Endothelial cell of umbilical vein (primary cell): ENCODE measurements around the gene TMEM131. TPM values are rescaled to one million over a fixed set of nuclear protein-coding genes. Genes with fewer than 3 reads are reported as not detected.

ENCODE experiments used
- BruUV-seq: library from RNA; stranded (reverse); fragments of 400-500 nt; replicated peaks from 2 replicates; lab custom pipeline; 2021; lab: Mats Ljungman, UMichigan
- CTCF ChIA-PET: fragments of 300-600, 350-600 bp; sonication (Branson Sonifier 250); formaldehyde crosslinking; loops from one replicate; lab custom pipeline; 2021; ENCODE audit warnings: antibody characterized with exemption, inconsistent platforms; lab: Charles Lee
- POLR2A ChIA-PET: fragments of 300-600, 350-600 bp; sonication (Branson Sonifier 250); formaldehyde crosslinking; loops from one replicate; lab custom pipeline; 2021; ENCODE audit warnings: antibody characterized with exemption, inconsistent platforms; lab: Charles Lee
- DNase-seq: peaks from one replicate; pipeline ENCODE4 v3.0.0-alpha.2; 2011; ENCODE audit warnings: low read depth, low spot score
- FAIRE-seq: peaks from 2 replicates; lab custom pipeline; 2011; peaks lifted over from hg19 to GRCh38; lab: Jason Lieb, UNC
- H2AFZ ChIP-seq: 2 replicates; pipeline ENCODE4 v1.6.0; 2012; ENCODE audit warnings: low read depth, low read length, control low read depth, inconsistent platforms
- H3K27ac ChIP-seq: 2 replicates; pipeline ENCODE4 v1.5.1; 2011; ENCODE audit warnings: low read depth, mild to moderate bottlenecking, control low read depth, low read length, moderate library complexity; ENCODE audit not compliant: insufficient read depth
- H3K27me3 ChIP-seq, 2 experiments: 2 replicates each; pipeline versions ENCODE4 v1.6.0 to v1.6.1; 2011; ENCODE audit warnings: low read length in 2 of 2, mixed read lengths in 1 of 2; ENCODE audit not compliant: control insufficient read depth in 2 of 2, insufficient read depth in 2 of 2
- H3K36me3 ChIP-seq, 2 experiments: 2 replicates in 1 of 2; 3 replicates in 1 of 2; pipeline ENCODE4 v1.5.1; 2011; ENCODE audit warnings: low read length in 2 of 2, mild to moderate bottlenecking in 1 of 2, moderate library complexity in 1 of 2; ENCODE audit not compliant: control insufficient read depth in 2 of 2, insufficient read depth in 2 of 2; ENCODE audit errors: extremely low read depth in 1 of 2
- H3K4me1 ChIP-seq: 3 replicates; pipeline ENCODE4 v1.5.1; 2011; ENCODE audit warnings: mild to moderate bottlenecking, low read length; ENCODE audit not compliant: control insufficient read depth, insufficient read depth; ENCODE audit errors: extremely low read depth
- H3K4me2 ChIP-seq: 2 replicates; pipeline ENCODE4 v1.6.1; 2011; ENCODE audit warnings: low read length, control low read depth, mixed read lengths; ENCODE audit not compliant: insufficient read depth
- H3K4me3 ChIP-seq, 3 experiments: fragments of 200-600 bp in 1 of 3; sonication (generic), shearing (Covaris generic) in 1 of 3; replicated peaks in 1 of 3; 2 replicates each; pipeline ENCODE4 v1.5.1; 2011 to 2016; ENCODE audit warnings: control low read depth in 3 of 3, low read length in 3 of 3, mild to moderate bottlenecking in 2 of 3, inconsistent platforms in 1 of 3, low read depth in 1 of 3, moderate library complexity in 1 of 3; ENCODE audit not compliant: insufficient read depth in 1 of 3
- H3K79me2 ChIP-seq: 2 replicates; pipeline ENCODE4 v1.6.0; 2012; ENCODE audit warnings: low read length, inconsistent platforms; ENCODE audit not compliant: control insufficient read depth, insufficient read depth
- H3K9ac ChIP-seq: replicated peaks from 2 replicates; pipeline ENCODE3; 2011; ENCODE audit warnings: low read length, control low read depth; ENCODE audit not compliant: insufficient read depth; ENCODE audit errors: extremely low read depth
- H3K9me1 ChIP-seq: replicated peaks from 3 replicates; pipeline ENCODE4 v1.6.0; 2011; ENCODE audit warnings: mild to moderate bottlenecking, low read length; ENCODE audit not compliant: control insufficient read depth, insufficient read depth; ENCODE audit errors: extremely low read depth
- H3K9me3 ChIP-seq: replicated peaks from 2 replicates; pipeline ENCODE4 v1.5.1; 2012; ENCODE audit warnings: low read length, inconsistent platforms; ENCODE audit not compliant: control insufficient read depth, insufficient read depth
- H4K20me1 ChIP-seq: replicated peaks from 2 replicates; pipeline ENCODE3; 2011; ENCODE audit warnings: mild to moderate bottlenecking, low read length; ENCODE audit not compliant: control insufficient read depth, insufficient read depth; ENCODE audit errors: extremely low read depth
- EZH2 ChIP-seq: IDR thresholded peaks from 2 replicates; pipeline ENCODE4 v1.6.1; 2012; ENCODE audit warnings: borderline replicate concordance, low read depth, mild to moderate bottlenecking, moderate library complexity, low read length, inconsistent platforms; ENCODE audit not compliant: severe bottlenecking
- FOS ChIP-seq: IDR thresholded peaks from 2 replicates; pipeline ENCODE4 v1.6.1; 2011; ENCODE audit warnings: mild to moderate bottlenecking, low read length, moderate library complexity, borderline replicate concordance; ENCODE audit not compliant: insufficient read depth
- POLR2A ChIP-seq: IDR thresholded peaks from 2 replicates; pipeline ENCODE4 v1.6.1; 2012; ENCODE audit warnings: low read depth, mild to moderate bottlenecking, control low read depth, low read length
- POLR2AphosphoS5 ChIP-seq: IDR thresholded peaks from 2 replicates; pipeline ENCODE4 v1.6.1; 2012; ENCODE audit warnings: low read depth, mild to moderate bottlenecking, control low read depth, low read length, moderate library complexity; ENCODE audit not compliant: insufficient read depth
- dilution Hi-C: fragments of 300-500 bp; cut with MboI; formaldehyde crosslinking; loops from one replicate; pipeline ENCODE4 v1.15.0; 2019; ENCODE audit warnings: low sequenced_read_pairs; ENCODE audit not compliant: extremely low pct_ligation_motif_present
- intact Hi-C: fragments of 100-400 bp; cut with micrococcal nuclease; formaldehyde crosslinking; loops from one replicate; pipeline ENCODE4 v1.10.0; 2022
- polyA plus RNA-seq, 4 experiments: library from polyadenylated mRNA; depleted of rRNA in 3 of 4; stranded (reverse) in 3 of 4; unstranded in 1 of 4; fragments of >200 nt; gene quantifications; 2 replicates each; pipeline versions ENCODE4 v1.2.1 to v1.2.3, GENCODE V29; 2011 to 2012; ENCODE audit warnings: missing spikeins in 1 of 4
- total RNA-seq: library from RNA; stranded (reverse); gene quantifications from 2 replicates; pipeline ENCODE4 v1.2.3, GENCODE V29; 2021
- TF ChIP-seq, protein P1 (sequence below), 2 donors: IDR thresholded peaks; 1 replicate in 1 of 2; 2 replicates in 1 of 2; pipeline ENCODE4 v1.5.1; 2011; ENCODE audit warnings: low read length in 2 of 2, mild to moderate bottlenecking in 2 of 2, moderate library complexity in 2 of 2, control low read depth in 1 of 2, inconsistent platforms in 1 of 2, low read depth in 1 of 2; ENCODE audit not compliant: insufficient read depth in 1 of 2; ENCODE audit errors: extremely low read depth in 1 of 2

Gene TMEM131
- total and polyA plus RNA-seq, 2 donors (not counting 3 experiments of a cell fraction or from before 2014, with no cell fraction given), result 12.2 to 28.6 TPM

DNA sequence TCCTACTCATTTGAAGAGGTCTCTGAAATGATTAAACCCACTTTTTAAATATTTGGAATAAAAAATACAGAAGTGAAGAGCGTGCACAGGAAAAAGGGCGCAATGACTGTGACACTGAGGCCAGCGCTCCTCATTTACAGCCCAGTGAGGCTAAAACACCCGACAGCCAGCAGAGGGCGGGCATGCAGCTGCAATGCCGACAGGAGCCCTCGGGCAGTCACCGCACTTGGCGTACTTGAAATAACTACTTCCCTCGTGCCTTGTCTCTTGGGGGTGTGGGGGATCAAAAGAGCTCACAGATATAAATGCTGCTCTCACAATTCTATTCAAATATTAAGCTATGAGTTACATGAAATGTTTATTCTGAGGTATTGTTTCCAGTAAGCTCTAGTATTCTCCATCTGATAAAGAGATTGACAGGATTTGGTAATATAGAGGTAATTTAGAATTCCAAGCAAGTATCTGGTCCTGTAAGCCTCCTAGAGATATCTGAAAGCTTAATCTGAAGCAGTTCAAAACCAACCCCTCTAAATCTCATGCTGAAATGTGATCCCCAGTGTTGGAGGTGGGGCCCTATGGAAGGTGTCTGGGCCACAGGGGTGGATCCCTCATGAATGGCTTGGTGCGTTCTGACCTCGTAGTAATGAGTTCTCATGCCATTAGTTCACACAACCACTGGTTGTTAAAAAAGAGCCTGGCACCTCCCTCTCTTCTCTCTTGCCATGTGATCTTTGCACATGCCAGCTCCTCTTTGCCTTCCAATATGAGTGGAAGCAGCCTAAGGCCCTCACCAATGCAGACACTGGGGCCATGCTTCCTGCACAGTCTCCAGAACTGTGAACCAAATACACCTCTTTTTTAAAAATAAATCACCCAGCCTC, 188.8 kb downstream of the TMEM131 start:
- no peak overlapping the region for H3K4me2 ChIP-seq
- ChIA-PET CTCF (interaction anchor here (0.6 to 2.2 kb wide), 26 partner anchors 10 to 581 kb away, joined by 3 to 56 read pairs (median 3); partner anchors contain the start of gene TMEM131), POLR2A (no interaction called here)
- intact Hi-C loops (loop anchor here (1.0 kb wide), 4 partner anchors 62 to 578 kb away; partner anchors contain the start of gene TMEM131), dilution Hi-C loops (no loop called here)
- no peaks in the 10 kb centered on the region for H3K9me1 ChIP-seq
- no peaks in the 10 kb centered on the region for H3K4me1 ChIP-seq
- no peak overlapping the region for H3K4me3 ChIP-seq
- H4K20me1 ChIP-seq, result no peaks in the 10 kb centered on the region
- H3K79me2 ChIP-seq, result no peaks in the 10 kb centered on the region
- BruUV-seq, result no TSS peak
- H3K9me3 ChIP-seq, result no peaks in the 10 kb centered on the region
- TF ChIP-seq POLR2AphosphoS5, result no peak
- TF ChIP-seq, protein P1, sequence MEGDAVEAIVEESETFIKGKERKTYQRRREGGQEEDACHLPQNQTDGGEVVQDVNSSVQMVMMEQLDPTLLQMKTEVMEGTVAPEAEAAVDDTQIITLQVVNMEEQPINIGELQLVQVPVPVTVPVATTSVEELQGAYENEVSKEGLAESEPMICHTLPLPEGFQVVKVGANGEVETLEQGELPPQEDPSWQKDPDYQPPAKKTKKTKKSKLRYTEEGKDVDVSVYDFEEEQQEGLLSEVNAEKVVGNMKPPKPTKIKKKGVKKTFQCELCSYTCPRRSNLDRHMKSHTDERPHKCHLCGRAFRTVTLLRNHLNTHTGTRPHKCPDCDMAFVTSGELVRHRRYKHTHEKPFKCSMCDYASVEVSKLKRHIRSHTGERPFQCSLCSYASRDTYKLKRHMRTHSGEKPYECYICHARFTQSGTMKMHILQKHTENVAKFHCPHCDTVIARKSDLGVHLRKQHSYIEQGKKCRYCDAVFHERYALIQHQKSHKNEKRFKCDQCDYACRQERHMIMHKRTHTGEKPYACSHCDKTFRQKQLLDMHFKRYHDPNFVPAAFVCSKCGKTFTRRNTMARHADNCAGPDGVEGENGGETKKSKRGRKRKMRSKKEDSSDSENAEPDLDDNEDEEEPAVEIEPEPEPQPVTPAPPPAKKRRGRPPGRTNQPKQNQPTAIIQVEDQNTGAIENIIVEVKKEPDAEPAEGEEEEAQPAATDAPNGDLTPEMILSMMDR (IDR thresholded peaks at IDR 0.05; ENCODE audit: extremely low read depth in 1 of 2, insufficient read depth in 1 of 2, low read depth in 1 of 2, low read length in 2 of 2), result peak; percentile 86 to 95
- no peak for TF ChIP-seq POLR2A
- TF ChIP-seq FOS, result no peak
- no peak for TF ChIP-seq EZH2
- no peaks in the 10 kb centered on the region for H3K36me3 ChIP-seq
- DNase-seq, result peak; percentile 67
- H3K27me3 ChIP-seq, result no peaks in the 10 kb centered on the region
- peak; percentile 79 for FAIRE-seq
- H3K27ac ChIP-seq, result no peak overlapping the region
- H3K9ac ChIP-seq, result no peak overlapping the region
- no peak overlapping the region for H2AFZ ChIP-seq
